HG02884 (cell line): ENCODE data around the gene GAP43.
A peak's percentile ranks its signal among the peaks of the same experiment; 100 is the strongest.

Source experiments
- ATAC-seq: cut with Tn5 transposase; IDR thresholded peaks from one replicate; pipeline ENCODE4 v1.9.1; 2021; ENCODE audit warnings: mild to moderate bottlenecking, moderate library complexity; ENCODE audit not compliant: unreplicated experiment

Gene GAP43

DNA sequence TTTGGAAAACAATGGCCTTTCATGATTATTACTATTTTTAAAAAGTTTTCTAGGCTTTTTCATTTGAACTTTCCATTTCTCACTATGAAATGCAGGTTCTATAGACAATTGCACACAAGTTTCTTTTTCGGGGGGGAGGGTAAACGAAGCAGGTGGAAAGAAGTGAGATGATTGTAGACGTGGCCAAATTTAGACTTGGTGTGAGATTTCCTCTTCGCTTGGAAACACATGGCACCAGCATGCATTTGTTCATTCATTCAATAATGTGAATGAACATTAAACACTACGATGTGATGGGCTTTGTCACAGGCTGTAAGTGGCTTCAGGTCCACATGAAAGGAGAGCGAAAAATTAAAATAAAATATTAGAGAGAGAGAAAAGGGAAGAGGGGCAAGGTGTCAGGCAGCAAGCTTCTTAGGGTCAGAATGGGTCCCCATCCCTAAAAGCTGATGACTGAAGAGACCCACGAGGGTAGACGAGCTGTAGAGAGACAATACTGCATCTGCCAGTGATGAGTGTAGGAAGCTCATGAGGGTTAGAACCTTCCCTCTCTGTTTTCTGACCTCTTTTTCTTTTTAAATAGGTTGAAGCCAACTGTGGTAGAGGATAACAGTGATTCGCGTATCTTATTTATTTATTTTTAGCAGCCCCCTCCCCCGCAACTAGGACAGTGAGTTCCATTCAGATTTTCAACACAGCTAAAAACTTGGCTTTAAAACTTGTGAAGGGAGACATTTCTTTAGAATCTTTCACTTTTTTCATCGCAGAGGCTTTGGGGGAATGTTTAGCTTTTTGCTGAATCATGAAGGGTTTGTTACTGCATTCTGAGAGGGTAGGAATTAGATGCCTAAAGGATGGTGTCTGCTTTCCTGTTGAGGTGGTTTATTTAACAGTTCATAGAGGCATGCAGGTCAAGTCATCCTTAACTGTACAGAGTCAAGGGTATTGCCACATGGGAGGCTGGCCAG lies 36.2 kb downstream of the GAP43 start:
- peak; percentile 30 for ATAC-seq

DNA sequence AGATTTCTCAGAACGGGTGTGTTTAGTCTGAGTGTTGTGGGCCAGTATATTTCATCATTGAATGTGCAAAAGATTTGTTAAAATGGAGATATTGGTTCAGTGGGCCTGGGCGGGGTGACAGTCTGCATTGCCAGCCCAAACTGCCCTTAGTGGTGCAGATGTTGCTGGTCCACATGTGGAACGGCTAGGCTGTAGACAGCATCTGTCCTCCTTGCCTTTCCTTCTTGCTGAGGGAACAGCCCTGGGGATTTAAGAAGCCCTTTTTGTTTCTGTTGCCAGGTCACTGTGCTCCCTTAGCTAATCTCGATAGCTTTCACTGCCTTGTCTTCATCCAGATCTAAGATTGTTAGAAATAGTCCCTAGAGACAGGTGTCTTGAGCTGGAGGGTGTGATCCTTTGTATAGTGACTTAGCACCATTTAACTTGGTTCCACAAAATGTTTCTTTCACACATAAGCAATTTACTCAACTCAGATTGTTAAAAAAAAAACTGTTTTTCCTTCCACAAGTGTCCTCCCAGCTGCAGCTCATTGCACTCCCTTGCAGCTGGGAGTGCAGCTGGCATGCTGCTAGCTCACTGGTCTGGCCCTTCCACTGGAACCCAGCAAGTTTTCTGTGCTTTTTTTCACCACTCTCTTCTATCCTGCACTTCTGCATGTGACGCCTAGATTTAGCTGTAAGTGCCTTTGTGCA lies 37.5 kb downstream of the GAP43 start:
- no peak for ATAC-seq

DNA sequence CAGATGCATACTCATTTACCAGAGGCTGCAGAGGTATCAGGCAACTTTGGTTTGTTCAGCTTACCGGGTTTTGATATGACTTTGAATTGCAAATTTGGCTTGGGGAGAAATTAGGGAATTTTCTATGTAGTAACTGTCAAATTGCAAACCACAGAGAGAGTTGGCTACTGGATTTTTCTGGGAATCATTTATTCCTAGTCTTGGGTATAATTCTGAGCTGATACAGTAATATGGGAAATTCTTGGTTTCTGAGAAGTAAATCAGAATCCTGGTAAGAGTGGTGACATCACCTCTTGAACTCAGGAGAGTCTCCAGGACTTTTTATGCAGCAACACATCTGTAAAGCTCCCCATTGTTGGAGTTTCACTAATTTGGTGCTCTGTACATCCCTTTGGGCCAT lies 39.0 kb downstream of the GAP43 start:
- no peak for ATAC-seq

DNA sequence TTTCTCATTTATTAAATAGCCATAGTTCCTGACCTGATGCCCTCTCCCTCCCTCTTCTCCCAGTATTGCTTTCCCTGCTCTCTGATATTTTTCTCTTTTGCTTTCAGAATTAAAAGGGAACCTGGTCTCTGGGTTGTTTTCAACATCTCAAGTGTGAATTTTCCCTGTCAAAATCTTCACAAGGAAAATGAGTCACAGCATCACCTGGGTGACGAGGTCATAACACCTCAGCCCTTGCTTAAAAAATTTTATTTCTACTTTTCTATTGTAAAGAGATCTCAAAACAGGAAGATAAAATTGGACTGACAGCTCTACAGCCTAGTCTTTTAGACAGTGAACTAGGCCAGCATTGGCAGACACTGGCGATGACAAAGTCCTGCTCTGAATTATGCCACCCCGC lies 40.1 kb downstream of the GAP43 start:
- no peak for ATAC-seq

DNA sequence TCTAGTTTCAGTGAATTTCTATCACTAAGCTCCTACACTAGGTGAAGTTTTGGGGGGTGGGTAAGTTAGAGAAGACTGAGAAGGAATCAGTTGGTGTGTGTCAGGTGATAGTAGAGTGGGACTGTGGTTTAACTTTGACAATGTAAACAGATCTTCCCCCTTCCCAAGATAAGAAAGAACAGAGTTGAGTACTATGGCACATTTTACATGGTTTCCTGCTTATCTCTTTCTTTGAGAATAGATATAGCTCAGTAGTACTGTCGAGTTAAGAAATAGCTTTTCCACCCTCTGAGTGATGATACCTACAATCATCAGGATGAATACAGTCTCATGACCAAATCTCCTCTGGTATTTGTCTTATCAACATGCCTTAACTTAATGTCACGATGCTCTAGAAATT lies 42.8 kb downstream of the GAP43 start:
- no peak for ATAC-seq

DNA sequence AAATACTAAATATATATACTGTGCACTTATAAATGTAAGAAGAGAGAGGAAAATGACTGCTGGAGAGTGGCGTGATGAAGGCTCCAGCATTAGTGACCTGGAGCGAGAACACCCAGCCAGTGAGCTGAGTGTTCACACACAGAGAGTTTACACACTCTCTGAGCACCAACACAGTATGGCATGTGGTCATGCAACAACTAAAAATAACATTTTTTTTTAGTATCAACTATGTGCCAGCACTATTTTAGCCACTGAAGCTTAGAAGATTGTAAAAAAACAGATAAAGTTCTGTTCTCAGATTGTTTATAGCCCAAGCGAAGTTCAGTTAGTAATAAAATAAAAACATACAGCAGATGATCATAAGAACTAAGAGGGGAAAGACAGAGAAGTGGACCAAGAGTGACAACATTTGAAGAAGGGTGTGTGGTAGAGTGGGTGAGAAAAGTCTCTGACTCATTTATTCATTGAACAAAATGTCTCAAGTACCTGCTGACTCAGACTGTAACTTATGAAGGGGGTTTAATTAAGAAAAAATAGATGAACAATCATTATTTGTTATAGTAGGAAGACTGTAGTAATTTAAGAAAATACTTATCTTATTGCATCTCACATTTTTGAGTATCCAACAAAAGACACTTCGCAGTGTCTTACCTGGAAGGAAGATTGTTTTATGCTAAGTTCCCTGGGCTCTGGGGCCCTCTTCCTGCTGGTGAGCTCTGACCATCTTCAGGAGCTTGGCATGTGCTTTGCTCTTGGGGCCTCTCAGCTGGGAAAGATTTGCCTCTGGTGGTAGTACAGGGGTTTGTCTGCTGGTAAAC lies 43.8 kb downstream of the GAP43 start:
- peak; percentile 77 for ATAC-seq

DNA sequence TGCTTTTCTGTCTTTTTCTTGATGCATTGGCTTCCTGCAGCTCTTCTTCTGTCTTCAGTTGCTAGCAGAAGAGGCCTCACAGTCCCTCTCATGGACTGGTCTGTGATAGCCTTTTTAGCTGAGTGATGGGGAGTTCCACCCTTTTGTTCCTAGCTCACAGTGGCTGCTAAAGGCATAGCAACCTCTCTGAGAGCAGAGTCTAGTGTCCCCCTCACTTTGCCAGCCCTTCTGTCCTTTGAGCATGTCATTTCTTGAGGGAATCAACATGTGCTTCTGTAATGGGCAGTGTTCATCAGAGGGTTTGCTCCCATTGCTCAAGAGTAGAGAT lies 44.4 kb downstream of the GAP43 start:
- ATAC-seq: peak; percentile 43

DNA sequence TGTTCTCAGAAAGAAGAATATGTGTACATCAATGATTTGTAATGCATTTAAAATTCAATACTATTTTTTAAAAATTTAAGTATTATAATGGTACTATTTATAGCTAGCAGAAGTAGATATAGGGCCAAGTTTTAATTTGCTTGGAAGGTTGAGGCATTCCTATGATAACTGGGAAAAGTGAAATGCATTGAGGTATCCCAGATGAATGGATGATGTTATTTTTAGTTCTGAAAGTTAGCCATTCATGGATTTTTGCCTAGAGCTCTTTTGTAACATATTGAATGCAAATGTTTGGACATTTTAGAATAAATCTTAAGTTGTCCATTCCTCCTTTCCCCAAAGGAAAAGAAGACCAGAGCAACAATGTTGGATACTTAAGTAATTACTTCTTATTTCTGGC lies 47.6 kb downstream of the GAP43 start:
- ATAC-seq: no peak

DNA sequence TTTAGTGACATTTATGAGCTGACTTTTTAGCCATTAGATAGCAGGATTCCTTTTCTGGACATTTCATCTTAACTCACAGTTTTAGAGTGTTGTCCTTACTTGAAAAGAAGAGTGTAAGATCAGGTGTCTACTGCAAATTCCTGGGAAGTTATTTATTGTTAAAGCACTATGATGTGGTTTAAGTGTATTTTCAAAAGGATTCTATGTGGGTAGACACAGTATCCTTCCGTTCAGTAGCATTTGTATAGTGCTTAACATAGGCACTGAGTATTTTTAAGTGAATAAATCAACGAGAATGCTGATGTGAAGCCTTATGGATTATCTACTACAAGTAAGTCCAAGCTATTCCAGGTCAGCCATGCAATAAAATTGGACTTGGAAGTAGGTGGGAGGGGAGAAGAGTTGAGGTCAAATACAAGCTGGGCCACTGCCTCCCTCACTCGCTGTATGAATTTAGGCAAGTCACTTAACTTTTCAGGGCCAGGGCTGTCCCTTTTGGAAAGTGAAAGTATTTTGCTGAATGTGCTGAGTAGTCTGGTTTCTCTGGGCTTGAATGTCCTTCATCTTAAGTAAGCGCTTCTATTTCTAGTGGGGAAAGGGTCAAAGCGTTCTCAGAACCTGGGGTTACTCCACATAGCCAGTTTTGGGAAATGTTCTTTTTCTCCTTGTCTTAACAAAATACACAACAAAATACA lies 48.6 kb downstream of the GAP43 start:
- no peak for ATAC-seq

DNA sequence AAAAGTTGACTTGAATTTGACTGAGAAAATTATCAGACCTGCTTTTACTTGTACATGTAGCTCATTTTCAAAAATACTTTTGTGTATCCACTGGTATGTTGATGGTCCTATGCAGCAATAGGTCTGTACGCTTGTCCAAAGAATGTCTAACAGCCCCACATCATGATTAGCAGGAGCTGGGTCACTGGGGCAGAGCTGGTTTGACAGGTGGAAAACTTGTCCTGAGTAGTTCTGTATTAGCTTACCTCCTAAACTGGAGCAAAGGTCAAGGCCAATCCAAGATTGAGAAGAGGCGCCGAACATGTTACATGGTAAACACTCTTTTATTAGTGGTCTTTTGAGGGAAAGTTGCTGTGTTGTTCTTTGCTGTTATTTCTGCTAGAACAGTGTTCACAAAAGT lies 50.6 kb downstream of the GAP43 start:
- ATAC-seq: no peak

DNA sequence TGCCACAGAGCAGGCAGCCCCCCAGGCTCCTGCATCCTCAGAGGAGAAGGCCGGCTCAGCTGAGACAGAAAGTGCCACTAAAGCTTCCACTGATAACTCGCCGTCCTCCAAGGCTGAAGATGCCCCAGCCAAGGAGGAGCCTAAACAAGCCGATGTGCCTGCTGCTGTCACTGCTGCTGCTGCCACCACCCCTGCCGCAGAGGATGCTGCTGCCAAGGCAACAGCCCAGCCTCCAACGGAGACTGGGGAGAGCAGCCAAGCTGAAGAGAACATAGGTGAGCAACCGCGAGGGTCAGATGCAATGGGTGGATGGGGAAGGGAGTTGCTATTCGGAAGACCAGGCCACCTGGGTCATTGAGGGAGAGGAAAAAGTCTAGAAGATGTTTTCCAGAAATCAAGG lies 53.0 kb downstream of the GAP43 start:
- ATAC-seq: no peak

DNA sequence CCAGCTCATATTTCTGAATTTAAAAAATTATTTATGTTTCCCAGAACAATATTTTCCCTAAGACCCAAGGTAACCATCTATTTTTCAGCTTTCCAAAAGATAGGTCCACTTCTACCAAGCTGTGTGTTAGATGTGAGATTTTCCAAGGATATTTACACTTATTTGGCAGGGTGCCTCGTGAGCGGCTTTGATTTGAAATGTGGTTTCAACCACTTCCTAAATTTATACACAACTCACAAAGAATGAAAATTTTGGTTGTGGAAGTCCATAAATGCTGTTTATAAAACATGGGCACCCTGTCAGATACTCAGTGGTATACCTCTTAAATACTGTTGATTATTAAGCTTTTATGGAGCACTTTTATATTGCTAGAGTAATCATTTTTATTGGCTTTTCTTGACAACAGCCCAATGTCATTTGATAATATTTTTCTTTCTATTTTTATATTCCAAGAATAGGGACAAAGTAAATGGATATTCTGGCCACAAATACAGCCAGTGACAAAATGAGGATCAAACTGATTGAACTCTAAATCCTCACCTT lies 57.6 kb downstream of the GAP43 start:
- ATAC-seq: no peak

DNA sequence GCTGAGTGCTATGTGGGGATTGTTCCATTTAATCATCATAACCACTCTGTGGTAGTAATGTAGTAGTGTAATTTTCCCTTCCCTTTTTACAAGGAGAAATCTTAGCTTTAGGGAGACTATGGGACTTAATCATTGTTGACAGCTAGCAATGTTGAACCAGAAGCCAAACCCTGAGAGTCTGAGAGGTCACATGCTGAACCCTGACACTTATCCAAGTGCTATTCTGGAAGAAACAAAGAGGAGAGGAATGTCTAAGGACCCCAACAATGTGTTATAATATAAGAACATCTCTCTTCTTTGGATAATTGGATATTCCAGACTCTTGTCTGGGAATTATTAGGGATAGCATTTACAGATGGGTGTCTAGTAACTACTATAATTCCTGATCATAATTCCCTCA lies 58.4 kb downstream of the GAP43 start:
- ATAC-seq: no peak

DNA sequence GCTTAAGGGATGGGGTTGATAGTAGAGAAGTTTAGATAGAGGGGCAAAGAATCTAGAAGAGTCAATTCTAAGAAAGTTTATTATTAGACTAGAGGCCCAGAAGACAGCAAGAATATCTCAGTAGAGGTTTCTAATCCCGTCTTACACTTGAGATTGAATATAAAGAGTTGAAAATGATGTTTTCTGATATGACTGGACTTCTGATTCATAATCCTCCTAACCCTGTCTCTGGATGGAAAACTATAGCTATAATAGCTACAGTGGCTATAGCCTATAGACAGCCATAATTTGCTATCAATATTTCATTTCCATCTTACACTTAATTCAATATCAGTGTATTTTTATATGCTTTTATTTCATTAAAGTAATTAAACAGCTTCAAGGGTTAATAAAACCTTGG lies 60.0 kb downstream of the GAP43 start:
- ATAC-seq: no peak

DNA sequence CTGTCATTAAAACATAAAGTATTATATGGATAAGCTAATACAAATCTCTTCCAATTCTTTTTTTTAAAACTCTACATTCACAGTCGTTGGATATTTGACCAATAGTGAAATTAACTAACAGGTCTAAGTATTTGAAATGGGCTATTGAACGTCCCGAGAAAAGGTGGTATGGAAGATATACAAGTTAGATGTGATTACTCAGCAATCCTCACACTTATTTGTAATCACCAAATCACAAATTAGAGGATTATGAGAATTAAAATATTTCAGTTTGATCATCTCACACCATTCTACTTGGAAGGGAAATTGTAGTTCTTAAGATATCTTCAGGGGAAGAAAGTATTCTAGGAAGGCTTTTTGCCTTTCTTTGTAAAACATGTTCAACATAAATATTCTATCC lies 60.5 kb downstream of the GAP43 start:
- no peak for ATAC-seq

DNA sequence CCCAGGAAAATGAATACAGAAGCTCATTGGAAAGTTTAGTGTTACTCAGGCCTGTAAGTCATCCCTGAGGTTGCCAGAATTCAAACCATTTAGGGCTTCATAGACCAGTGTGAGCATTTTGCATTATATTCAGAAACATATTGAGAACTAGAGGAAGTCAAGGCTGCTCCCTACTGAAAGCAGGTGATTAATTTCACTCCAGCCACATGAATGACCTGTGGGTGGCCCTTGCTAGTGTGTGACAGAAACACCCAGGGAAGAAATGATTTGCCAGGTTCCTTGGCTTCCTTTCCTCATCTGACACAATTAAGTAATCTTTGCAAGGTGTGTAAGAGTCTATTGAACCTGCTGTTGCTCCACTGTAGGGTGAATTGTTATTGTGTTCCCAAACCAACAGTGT lies 61.8 kb downstream of the GAP43 start:
- ATAC-seq: peak; percentile 85

DNA sequence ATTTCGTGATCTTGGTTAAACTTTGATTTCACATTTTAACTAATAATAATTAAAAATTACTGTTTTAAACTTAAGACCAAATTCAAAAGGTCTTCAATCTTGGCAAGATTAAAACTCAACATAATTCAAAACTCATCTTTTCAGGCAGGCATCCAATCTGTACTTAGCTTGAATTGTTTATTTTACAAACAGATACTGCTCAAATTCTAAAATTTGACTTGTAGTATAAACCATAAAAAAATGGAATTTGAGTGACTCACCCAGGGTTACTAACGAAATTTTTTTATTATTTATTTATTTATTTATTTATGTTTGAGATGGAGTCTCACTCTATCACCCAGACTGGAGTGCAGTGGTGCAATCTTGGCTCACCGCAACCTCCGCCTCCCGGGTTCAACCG lies 64.4 kb downstream of the GAP43 start:
- no peak for ATAC-seq

DNA sequence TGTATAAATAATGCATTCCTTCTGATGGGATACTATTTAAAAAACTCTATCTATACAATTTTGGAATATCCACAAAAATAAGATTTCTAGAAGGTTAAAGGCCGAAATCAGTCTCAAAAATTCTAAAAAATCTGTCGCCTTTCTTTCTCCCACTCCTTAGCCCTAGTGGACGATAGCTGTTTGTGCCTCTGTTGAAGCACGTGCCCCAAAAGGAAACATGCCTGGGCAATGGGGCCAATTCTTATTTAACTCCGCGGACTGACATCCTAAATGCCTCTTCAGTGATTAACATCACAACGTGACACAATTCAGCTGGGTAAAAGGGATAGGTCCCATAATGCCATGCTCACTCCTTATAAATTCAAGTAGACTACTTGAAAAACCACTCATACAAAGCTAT lies 65.1 kb downstream of the GAP43 start:
- no peak for ATAC-seq

DNA sequence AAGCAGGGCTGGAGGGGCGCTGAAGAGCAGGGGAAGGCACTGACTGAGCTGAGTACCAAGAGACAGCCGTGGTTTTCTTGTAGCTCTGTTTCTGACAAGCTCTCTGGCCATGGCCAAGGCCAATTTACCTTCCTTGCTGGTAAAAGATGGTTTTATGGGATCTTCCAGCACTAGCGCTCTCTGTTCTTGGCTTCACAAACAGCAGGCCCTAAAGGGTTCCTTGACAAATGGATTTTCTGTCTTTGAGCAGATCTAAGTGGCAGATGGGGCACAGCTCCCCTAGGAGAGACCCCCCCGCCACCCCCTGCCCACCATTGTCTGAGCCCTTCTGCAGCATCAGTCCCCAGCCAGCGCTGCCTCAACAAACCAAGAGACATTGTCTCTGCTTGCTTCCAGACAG lies 66.6 kb downstream of the GAP43 start:
- no peak for ATAC-seq

DNA sequence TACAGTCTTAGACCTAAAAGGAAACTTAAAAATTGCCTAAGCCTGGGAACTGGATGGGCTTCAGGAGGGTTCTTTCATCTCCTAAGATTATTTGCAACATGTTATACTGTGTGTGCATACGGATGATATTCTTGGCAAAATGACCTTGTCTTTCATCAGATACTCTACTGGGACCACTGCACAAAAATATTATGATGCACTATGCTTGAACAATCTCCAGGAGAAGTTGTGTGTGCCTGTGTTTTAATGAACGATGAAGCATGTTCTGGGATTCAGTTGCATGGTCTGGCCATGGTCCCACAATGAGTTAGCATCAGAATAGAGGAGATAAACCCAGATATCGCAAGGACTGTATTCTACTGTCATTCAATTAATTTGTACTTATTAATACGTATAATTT lies 68.7 kb downstream of the GAP43 start:
- no peak for ATAC-seq
